AG09319 (cell line): ENCODE results near the gene NHLRC4.

Experiments
- DNase-seq: peaks from one replicate; pipeline ENCODE4 v3.0.0-alpha.2; 2010; ENCODE audit warnings: low read depth; ENCODE audit errors: extremely low read depth
- TF ChIP-seq, protein P1 (sequence below): IDR thresholded peaks from 2 replicates; pipeline ENCODE4 v1.5.1; 2011; ENCODE audit warnings: low read depth, mild to moderate bottlenecking, inconsistent platforms, low read length, moderate library complexity

NHLRC4 gene

DNA sequence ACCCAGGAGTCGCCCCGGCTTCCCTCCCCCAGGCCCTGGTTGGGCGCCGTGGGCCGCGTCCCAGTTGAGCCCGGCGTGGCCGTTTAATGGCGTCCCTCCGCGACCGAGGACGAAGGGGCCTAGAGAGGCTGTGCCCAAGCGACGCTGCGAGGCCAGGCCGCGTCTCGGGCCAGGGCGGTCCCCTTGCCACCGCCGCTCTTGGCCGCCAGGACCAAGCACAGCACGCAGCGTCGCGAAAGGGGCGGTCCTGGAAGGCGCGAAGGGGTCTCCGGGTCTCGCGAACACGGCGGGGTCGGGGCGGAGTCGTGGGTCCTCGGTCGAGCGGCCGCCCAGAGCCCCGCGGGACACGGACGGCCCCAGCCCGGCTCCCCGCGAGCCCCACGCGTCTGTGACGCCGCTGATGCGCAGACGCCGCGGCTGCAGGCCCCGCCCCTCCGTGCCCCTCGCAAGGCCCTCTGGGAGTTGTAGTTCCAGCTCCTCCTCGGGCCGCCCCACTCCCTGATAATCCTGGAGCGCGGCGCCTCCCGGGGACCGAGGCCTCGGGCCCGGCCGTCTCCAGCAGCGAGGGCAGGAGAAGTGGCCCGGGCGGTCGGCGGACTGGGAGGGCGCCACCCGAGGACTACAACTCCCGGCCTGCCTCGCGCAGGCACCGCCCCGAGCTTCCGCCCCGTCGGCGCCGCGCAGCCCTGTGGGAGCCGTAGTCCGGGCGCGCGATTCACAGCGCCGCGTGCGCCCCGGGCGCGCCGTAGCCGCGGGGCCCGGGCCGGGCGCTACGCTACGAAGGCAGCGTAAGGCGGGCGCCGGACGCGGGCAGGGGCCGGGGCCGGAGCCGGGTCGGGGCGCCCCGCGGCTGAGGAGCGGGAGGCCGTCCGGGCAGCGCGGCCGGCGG lies 39.5 kb upstream of the NHLRC4 start, which contains the start of gene CAPN15:
Gene CAPN15, plus strand, starts transcription at position 698 of the 889 bp plus-strand sequence. CDS start 19,127 bp downstream, outside the sequence.
- DNase-seq: peak; percentile 69
- TF ChIP-seq, protein P1, sequence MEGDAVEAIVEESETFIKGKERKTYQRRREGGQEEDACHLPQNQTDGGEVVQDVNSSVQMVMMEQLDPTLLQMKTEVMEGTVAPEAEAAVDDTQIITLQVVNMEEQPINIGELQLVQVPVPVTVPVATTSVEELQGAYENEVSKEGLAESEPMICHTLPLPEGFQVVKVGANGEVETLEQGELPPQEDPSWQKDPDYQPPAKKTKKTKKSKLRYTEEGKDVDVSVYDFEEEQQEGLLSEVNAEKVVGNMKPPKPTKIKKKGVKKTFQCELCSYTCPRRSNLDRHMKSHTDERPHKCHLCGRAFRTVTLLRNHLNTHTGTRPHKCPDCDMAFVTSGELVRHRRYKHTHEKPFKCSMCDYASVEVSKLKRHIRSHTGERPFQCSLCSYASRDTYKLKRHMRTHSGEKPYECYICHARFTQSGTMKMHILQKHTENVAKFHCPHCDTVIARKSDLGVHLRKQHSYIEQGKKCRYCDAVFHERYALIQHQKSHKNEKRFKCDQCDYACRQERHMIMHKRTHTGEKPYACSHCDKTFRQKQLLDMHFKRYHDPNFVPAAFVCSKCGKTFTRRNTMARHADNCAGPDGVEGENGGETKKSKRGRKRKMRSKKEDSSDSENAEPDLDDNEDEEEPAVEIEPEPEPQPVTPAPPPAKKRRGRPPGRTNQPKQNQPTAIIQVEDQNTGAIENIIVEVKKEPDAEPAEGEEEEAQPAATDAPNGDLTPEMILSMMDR: no peak

DNA sequence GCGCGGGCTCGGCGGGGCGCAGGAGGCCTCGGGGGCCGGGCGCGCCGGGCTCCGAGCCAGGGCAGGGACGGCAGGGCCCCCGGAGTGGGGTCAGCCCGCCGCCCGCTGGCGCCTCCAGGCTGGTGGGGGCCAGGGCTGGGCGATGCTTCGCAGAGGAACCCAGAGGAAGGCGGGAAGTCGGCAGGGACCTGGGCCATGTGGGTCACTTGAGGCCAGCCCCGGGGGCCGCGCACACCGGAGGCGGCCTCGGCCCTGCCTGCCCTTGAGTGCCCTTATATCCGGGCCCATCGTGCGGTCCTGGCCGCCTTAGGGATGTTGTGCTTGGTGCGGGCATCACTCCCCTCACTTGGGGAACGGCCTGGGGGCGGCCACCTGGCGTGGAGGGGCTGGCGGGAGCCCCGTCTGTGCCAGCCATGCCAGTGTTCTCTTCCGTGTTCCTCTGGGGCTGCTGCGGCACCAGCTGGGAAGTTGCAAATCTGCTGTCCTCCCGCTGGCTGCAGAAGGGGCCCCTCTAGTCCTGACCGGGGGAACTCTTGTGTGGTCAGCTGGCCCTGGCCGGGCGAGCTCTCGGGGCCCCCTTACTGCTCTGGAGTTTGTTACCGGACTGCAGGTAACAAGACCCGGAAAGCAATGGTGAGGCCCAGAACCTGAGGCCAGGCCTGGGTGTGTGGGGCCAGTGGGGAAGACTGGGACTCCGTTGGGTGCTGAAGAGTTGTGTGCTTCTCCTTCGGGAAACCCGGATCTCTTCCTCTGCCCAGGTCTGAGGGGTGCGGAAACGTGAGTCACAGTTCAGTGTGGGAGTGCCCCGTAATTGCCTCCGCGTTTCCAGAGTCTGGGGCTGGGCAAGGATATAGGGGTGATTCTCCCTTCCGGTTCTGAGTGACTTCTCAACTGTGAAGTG lies 38.4 kb upstream of the NHLRC4 start:
- TF ChIP-seq, protein P1: no peak
- no peak for DNase-seq

GRCh38 chr16:529012-529575 lies 37.7 kb upstream of the NHLRC4 start:
- no peak for DNase-seq
- TF ChIP-seq, protein P1: no peak

GRCh38 chr16:530111-530817 lies 36.5 kb upstream of the NHLRC4 start:
- TF ChIP-seq, protein P1: no peak
- no peak for DNase-seq

- TF ChIP-seq, protein P1: no peak
- DNase-seq: no peak
Observed at GRCh38 chr16:531494-532125, 35.2 kb upstream of the NHLRC4 start.

DNA sequence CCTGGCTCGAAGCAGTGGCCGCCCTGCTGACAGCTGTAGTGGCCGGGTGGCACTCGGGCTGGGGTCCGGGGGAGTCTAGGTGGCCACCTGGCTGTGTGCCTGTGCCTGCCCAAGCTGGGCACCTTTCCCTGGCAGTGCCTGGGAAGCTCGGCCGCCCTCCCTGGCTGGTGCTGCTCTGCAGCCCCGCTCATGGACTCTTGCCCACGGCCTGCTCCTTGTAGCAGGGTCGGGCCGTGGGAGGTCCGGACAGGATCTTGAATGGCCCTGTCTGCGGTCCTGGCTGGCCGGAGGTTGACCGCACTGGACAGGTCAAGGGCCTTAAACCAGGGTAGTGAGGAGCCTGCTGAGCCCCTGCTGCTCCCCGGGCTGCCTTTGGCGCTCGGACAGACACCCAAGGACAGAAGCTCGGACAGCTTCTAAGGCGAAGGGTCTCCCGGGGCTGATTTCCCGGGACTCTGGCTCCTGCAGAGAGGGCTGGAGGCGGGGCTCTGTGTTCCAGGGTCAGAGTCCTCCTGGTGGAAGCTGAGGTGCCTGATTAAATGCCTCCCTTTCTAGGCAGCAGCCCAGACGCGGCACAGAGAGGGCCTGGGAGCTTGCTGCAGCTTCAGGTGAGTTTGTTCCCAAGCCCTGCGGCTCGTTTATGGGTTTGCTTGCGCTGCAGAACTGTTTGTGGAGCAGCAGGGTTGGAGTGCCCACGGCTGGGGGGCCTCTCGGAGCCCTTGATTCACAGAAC lies 33.2 kb upstream of the NHLRC4 start:
- TF ChIP-seq, protein P1: no peak
- no peak for DNase-seq
